SHP77 treated with DMSO at 0.1 percent for 48 hours (cell line): ENCODE data around the gene NAT16.
"Not testable (repeated sequence)": the region's sequence is repeated elsewhere in the genome, so short reads cannot be mapped to it uniquely, and the experiment has no call there.

Experiments
- DNase-seq: peaks from one replicate; lab custom pipeline; 2025; lab: John Stamatoyannopoulos, UW

The NAT16 gene

DNA sequence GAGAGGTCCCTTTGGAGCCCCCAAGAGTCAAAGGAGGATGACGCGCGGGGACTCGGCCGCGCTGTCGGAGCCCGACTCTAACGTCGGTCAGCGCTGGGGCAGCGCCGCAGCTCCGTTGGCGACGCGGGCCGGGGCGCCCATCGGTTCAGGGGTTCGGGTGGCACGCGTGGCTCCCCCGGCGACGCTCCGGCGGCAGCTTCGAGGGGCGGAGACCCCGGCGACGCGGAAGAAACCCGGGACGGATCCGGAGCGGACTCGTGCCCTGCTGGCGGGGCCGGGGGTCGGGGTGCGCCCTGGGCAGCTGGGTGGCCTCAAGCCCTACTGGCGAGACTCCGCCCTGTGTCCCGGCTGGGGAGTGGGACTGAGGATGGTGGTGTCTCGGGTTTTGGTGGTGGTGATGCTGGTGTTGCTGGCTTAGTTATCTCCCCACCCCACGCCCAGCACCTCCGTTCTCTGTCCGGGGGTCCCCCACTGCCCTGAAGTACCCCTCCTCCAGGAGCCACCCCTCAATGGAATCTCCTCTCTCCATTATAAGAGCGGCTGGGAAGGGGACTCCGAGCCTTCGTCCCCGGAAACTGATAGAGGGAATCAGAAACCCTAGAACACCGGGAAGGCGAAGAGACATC, at the start of gene NAT16:
Gene NAT16 (minus strand): TSS at position 164 of the 626 bp plus-strand sequence. CDS start 5,486 bp downstream, outside the sequence.
- DNase-seq: no peak

DNA sequence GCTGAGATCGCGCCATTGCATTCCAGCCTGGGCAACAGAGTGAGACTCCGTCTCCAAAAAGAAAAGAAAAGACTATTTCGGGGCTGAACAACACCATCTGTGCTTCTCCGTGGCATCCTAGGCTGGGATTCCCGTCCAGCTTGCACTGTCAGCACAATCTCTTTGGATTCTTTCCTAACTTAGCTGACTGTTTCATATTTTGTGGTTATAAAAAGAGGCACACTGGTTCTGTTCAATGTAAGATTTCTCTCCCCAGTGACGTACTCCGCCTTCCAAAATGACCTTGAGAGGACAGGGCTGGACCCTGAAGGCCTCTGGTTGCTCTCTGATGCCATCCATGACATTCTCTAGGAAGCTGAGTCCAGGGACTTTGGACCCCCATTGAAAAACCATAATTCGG, 46.6 kb upstream of the NAT16 start:
- no peak for DNase-seq

DNA sequence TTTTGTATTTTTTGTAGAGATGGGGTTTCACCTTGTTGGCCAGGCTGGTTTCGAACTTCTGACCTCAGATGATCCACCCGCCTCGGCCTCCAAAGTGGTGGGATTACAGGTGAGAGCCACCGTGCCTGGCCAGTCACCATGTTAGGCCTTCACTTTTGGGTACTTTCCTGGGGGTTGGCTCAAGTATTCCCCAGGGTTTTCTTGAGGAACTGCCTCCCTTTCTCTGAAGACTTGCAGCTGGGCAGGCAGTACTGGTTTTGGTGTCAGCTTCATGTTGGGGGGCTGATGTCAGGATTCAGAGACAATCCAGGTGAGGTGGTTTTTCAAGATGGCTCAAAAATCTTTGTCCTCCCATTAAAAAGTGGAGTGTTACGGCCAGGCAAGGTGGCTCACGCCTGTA, 45.6 kb upstream of the NAT16 start:
- DNase-seq: no peak

DNA sequence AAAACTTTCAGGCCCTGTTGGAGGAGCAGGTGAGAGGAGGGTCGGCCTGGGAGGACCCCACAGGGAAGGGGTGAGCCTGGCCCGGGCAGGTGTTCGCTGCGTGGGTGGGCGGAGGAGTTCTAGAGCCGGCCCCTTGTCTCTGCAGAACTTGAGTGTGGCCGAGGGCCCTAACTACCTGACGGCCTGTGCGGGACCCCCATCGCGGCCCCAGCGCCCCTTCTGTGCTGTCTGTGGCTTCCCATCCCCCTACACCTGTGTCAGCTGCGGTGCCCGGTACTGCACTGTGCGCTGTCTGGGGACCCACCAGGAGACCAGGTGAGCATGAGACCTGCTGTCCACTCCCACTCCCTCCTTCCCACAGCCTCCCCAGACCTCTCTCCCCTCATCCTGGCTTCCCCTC, 43.4 kb upstream of the NAT16 start:
- DNase-seq: no peak

DNA sequence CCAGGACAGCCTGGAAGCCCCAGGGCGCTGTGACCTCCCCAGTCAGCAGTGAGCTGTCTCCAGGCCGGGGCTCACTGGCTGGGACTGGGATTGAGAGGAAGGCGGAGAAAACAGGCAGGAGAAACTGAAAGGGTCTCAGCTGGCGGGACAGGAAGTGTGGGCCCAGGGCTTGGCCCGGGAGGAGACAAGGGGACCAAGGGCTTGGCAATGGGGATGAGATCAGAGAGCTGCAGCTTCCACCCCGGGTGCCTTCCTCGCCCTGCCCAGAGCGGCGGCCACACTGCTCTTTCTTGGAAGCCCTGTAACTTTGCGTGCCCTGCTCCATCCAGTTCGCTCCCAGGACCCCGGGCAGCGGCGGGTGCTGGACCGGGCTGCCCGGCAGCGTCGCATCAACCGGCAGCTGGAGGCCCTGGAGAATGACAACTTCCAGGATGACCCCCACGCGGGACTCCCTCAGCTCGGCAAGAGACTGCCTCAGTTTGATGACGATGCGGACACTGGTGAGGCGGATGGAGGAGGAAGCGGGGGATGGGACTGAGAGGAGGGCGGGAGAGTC, 42.3 kb upstream of the NAT16 start:
- DNase-seq: no peak

DNA sequence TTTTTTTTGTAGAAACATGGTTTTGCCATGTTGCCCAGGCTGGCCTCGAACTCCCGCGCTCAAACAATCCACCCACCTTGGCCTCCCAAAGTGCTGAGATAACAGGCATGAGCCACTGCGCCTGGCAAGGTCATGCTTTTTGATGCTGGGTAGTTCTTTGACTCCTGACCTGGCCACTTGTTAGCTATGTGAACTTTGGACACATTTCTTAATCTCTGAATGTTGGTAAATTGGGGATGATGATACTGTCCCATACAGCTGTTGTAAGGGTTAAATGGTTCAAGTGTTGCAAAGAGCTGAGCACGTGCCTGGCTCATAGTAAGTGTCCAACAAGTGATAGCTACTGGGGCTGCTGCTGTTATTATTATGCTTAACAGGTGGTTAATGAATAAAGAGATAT, 40.2 kb upstream of the NAT16 start:
- DNase-seq: no peak

DNA sequence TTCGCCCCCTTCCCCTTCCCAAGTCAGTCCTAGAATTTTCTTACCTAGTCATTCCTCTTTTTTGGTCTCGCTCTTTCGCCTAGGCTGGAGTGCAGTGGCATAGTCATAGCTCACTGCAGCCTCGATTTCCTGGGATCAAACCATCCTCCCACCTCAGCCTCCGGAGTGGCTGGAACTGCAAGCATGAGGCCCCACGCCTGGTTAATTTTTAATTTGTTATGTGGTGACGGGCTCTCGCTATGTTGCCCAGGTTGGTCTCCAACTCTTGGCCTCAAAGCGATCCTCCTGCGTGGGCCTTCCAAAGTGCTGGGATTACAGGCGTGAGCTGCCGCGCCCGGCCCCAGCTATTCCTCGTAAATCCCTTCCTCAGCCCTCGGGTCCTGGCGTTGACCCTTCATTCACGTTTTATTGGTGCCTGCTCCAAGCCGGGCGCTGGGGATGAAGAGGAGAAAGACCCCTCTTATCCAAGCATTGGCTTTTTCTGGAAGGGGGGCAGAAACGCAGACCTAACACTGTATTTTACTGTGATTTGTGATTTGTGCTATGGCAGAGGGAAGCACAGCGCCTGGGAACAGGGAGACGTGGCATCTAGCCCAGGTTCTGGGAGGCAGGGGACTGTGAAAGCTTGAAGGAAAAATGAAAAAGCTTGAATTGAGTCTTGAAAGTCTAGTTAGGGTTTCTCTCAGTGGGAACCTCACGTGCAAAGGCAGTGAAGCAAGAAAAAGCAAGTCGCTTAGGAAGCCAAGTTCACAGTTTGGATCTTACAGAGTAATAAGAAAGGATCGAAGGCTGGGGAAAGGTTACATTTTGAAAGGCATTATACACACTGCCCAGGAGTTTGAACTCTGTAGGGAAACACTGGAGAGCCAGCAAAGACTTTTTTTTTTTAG, 38.4 kb upstream of the NAT16 start:
- DNase-seq: no peak

DNA sequence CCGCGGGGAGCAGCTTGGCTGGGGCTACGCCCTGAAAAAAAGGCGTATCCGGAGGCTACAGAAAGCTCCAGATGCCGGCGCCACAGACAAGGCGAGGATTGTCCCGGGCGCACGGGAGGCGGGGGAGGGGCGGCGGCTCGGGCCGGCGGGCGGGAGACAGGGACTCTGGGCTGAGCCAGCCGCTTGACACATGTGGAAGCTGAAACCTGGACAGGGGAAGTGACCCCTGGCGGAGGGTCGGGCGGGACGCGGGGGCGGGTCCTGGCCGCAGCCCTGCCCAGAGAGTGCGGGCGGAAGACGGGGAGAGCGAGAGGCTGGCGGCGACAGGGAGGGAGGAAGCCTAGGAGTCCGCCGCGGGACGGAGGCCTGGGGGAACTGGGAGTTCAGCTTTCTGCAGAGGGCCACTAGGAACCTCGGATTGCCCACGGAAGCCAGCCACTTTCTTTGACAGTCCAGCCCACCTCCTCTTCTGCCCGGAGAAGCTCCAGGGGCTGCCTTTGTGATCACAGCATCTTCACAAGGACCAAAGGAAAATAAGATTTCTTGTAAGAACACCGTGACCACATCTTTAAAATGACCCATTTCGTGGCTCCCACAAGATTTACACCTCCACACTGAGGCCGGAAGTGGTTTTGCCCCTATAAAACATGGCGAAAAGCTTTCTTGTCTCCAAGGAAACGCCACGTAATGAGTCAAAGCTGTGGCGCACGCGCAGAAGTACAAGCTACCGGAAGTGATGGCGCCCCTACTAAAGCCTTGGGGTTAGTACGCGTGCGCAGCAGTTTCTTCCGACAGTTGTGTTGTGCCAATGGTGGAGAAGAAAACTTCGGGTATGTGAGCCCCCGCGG, 37.5 kb upstream of the NAT16 start, which contains the start of the genes PLOD3 and ZNHIT1:
Gene PLOD3 (minus strand): TSS at position 194 of the 848 bp plus-strand sequence. CDS start 307 bp downstream, outside the sequence.
Gene ZNHIT1 (plus strand): TSS at position 778 of the 848 bp plus-strand sequence. CDS start 31 bp downstream, at position 809.
- DNase-seq: peak; percentile 82

DNA sequence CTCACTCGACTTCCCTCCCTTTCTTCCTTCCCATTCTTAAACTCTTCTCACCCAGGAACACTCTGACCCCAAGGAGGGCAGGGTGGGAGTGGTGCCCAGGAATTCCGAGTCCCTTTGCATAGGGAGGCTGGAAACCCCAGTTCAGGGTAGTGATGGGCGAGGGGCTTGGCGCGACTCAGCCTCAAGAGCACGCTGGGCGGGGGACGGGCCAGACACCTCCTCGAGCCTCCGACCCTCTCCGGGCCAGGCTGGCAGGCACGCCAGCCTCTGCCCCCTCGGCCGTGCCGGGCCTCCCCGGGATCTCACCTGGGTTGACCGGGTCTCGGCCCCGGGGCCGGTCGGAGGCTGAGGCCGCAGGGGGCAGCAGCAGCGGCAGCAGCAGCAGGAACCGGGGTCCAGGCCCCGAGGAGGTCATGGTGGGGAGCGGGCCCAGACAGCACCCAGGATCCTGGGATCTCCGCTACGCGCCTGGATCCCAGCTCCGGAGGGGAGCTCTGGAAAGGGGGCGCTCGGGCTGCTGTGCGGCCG, 36.8 kb upstream of the NAT16 start:
- no peak for DNase-seq

DNA sequence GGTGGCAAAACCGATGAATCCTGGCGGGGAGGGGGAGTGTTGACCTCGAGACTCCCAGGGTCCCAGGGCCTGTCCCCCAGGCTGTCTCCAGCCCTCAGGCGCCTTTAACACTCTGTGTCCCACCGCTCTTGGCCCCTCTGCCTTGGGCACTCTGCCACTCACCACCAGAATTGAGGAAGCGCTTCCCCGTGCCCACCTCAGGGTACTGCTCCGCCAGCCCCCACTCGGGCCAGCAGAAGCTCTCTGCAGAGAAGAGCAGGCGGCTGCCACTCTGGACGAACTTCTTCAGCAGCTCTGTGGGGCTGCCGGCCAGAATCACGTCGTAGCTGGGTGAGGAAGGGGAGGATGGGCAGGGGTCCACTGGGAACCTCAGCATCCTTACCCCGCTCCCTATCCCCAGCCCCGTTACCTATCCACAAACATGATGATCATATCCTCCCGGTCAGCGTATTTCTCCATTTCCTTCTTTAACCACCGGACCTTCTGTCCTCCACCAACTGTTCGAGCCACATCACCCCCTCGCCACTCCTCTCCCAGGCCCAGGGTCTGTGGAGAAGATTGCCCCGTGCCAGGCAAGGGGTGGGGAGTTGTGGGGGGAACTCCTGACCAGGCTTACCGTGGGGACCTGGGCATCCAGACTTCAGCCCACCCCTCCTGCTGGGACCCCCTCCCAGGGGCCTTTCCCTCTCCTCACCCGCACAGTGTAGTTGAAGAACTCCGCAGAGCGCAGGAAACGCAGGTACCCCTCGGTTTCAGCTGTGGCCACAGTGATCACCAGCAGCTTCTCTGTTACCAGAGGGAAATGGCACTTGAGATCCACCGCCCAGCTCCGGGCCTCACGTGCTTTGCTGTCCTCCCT, 36.1 kb upstream of the NAT16 start:
- DNase-seq: no peak

DNA sequence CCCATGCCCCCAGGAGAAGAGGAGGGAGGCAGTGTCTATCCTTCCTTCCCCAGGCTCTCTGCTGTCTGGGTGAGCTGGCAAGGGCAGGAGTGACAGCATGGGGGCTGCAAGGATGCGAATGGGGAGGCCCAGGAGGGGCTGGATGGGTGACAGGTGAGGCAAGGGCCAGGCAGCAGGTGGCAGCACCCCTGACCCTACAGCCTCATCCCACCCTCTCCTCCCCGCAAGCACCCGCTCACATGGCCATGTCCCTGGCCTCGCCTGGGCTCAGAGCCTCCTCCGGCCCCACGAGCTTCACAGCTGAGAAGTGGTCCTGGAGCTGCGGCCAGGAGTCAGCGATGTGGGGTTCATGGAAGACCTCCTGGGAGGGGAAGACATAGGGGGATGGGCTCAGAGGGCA, 31.9 kb upstream of the NAT16 start:
- no peak for DNase-seq

DNA sequence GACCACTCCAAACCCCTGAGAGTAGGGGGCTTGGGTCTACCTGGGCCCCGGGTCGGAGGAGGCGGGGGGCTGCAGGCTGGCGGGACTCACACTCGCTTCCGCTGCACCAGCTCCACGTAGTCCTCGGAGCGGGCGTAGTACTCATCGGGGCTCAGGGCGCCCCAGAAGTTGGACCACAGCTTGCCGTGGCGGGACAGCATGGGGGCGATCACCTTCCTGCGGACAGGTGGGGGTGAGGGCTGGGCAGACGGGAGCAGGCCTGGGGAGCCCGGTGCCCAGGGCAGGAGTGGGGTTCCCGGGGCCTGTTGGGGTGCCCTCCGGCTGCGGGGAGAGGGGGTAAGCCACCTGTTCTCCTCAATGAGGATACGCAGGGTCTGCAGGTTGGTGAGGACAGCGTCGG, 31.4 kb upstream of the NAT16 start:
- no peak for DNase-seq

DNA sequence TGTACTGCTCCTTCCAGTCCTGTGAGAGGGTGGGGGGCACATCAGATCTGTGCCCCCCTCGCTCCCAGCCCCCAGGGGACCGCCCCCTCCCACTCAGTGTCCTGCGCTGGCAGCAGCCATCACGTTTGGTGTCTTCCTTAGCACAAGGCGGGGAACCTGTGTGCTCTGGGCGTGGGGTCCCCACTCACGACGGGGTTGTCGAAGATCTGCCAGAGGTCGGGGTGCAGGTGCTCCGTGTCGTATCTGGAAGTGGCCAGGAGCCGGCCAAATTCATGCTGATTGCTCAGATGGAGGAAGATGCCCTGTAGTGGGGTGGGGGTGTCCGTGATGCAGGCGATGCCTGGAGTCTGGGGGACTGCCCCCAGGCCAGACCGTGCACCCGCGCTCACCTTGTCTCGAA, 30.1 kb upstream of the NAT16 start:
- DNase-seq: no peak

DNA sequence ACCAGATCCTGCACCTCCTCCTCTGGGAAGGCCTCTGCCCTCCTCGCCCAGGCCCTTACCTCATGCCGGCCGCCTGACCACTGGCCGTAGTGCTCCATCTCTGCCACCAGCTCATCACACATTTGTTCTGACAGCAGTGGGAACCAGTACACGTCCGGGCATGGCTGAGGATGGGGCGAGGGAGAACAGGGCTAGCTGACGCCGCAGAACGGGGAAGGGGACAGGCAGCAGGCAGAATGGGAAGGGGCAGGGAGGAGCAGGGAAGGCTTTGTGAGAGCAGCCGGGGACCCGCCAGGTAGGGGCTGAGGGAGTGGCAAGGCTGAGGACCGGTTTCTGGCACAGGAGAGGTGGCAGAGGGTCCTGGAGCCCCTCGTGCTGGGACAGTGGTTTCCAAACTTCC, 28.7 kb upstream of the NAT16 start:
- no peak for DNase-seq

DNA sequence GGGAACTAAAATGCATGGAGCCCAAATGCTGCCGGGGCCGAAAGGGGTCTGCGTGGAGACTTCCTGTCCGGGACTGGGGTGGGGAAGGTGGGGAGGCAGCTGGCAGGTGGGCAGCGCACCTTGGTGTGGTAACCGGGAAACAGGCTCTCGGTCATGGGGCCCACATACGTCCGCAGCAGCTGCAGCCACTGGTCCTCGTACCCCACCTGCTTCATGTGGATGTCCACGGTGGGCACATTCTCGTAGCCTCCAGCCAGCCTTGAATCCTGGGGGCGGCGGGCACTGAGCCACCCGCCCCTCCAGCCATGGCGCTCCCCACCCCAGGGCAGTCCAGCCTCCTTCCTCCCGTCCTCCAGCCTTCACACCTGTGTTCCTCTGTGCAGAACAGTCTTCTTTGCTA, 27.4 kb upstream of the NAT16 start:
- no peak for DNase-seq

DNA sequence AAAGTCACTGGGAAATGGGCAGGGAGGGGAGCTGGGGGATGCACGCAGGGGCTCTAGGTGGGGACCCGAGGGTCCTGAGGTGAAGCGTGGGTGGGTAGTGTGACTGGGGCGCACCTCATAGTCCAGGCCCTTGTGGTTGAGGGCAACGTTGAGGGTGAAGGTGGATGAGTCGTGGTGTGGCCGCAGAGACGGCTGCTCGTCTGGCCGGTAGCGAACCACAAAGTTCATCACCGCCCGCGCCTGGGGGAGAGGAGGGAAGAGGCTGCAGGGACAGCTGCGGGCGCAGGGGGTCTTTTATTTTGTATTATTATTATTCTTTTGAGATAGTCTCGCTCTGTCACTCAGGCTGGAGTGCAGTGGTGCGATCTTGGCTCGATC, 26.6 kb upstream of the NAT16 start:
- no peak for DNase-seq

DNA sequence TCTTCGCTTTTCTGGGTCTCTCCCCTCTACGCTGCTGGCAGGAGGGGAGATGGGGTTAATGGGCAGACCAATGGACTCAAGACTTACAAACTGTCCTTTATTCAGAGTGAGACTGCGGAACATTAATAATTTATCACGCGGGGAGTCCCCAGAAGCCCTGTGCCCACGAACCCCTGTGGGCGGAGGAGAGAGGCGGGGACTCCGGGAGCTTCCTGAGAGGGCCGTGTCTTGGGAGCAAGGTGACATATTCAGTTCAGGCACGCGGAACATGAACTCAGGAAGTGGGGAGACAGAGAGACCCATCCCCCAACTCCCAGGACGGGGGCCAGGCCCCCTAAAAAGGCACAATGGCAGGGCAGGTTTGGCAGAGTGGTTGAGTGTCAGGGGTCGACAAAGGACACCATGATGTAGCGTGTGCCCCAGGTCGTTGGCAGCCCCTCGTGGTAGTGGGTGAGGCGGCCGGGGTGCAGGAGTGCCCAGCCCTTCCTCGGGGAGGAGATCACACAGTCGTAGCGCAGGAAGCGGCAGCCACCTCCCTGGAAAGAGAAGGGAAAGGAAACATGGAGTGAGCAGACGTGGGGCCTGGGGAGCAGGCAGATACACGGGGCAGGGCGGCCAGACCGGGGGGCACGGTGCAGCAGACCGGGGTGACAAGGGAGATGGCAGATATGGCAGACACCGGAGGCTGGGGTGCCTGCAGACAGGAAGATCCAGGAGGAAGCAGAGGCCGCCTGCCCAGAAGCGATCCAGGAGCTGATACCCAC, 26.0 kb upstream of the NAT16 start:
- DNase-seq: no peak

DNA sequence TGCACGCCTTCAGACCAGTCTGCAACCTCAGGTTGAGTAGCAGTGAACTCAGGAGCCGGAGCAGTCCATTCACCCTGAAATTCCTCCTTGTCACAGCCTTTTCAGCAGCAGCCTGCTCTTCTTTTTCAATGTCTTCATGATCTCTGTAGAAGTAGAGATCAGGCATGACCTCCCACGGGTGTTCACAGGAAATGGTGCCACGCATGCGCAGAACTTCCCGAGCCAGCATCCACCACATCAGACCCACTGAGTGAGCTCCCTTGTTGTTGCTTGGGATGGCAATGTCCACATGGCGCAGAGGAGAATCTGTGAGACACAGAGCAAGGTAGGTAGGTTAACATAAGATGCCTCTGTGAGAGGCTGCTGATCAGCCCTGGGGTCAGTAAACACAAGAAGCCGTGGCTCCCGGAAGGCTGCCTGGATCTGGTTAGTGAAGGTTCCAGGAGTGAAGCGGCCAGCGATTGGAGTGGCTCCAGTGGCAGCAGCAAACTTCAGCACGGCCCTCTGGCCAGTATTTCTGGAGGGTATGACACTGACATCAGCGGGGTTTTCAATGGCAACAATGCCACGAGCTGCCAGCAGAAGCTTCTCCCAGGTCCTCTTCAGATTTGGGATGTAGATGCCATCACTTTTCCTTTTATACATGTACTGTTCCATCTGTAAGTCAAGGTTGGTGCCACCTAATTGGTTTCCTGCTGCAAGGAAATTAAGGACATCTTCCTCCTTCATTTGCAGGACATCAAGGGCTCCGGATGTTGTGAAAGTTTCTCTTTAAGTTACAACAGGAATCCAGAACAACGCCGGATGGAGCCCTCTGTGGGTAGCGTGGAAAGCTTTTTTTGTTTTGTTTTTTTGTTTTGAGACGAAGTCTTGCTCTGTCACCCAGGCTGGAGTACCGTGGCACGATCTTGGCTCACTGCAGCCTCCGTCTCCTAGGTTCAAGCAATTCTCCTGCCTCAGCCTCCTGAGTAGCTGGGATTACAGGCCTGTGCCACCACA, 23.9 kb upstream of the NAT16 start:
- not testable (repeated sequence) for DNase-seq

DNA sequence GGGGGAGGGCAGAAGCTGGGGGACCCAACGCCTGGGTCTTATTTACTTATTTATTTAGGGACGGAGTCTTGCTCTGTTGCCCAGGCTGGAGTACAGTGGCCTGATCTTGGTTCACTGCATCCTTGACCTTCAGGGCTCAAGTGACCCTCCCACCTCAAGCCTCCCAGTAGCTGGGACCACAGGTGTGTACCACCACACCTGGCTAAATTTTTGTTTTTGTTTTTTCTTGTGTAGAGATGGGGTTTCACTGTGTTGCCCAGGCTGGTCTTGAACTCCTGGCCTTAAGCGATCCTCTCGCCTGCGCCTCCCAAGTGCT, 22.5 kb upstream of the NAT16 start:
- DNase-seq: no peak
